ENCODE data around the gene OR56A1. TPM values are rescaled to one million over a fixed set of nuclear protein-coding genes. Genes with fewer than 3 reads are reported as not detected.
A peak's percentile ranks its signal among the peaks of the same experiment; 100 is the strongest.

Gene OR56A1
- total and polyA plus RNA-seq, 9 of the 15 experiments (the other 6 are each of a cell fraction or from before 2014, with no cell fraction given): not detected

- 0% methylated on average over 1 of the region's 1 CpG for whole genome bisulfite sequencing (ENCODE audit: insufficient coverage, low coverage, missing lambda C conversion rate)
- Histone ChIP-seq H3K9me3 (replicated peaks; ENCODE audit: control insufficient read depth, insufficient read depth, low read depth, low read length) (no peaks in the 10 kb centered on the region), H3K4me3 (no peak within 1 kb of the TSS), H3K9me1 (ENCODE audit: control insufficient read depth, insufficient read depth, low read length) (no peaks in the 10 kb centered on the region), H3K36me3 (ENCODE audit: control insufficient read depth, insufficient read depth, low read length) (no peaks in the 10 kb centered on the region), H3K4me1 (replicated peaks in 1 of 2; ENCODE audit: control insufficient read depth in 2 of 2, insufficient read depth in 2 of 2, low read length in 2 of 2) (no peaks in the 10 kb centered on the region), H3K4me2 (ENCODE audit: insufficient read depth, low read length) (no peak within 1 kb of the TSS), H3K79me2 (ENCODE audit: control insufficient read depth, insufficient read depth, low read length) (no peaks in the 10 kb centered on the region), H2AFZ (ENCODE audit: low read depth, low read length) (no peak within 1 kb of the TSS), H4K20me1 (replicated peaks; ENCODE audit: control insufficient read depth, insufficient read depth, low read length) (no peaks in the 10 kb centered on the region), H3K27me3 (ENCODE audit: control insufficient read depth in 2 of 2, insufficient read depth in 2 of 2, low read length in 2 of 2) (peaks cover 0 to 6% of the 10 kb centered on the region in 2 experiments; a peak in 1 of 5 replicates), H3K27ac (ENCODE audit: extremely low read depth, low read depth, low read length) (no peak within 1 kb of the TSS), H3K9ac (ENCODE audit: insufficient read depth in 1 of 2, low read depth in 2 of 2, low read length in 2 of 2) (no peak within 1 kb of the TSS)
- FAIRE-seq (no peak), ATAC-seq (no peak), DNase-seq (ENCODE audit: extremely low read depth in 1 of 4, low spot score in 3 of 4) (no peak)
- intact Hi-C loops (cut with micrococcal nuclease) (no loop called here), in situ Hi-C loops (cut with MboI) (no loop called here)
- TF ChIP-seq RFX7 (CRISPR knock-in tag; IDR thresholded peaks at IDR 0.05) (no peak), ZNF311 (CRISPR knock-in tag; IDR thresholded peaks at IDR 0.05) (no peak), MYNN (IDR thresholded peaks at IDR 0.05) (no peak), MYNN (CRISPR knock-in tag; IDR thresholded peaks at IDR 0.05) (no peak), SAFB (IDR thresholded peaks at IDR 0.05; ENCODE audit: borderline replicate concordance, low read depth, low read length) (no peak), ARID1B (IDR thresholded peaks at IDR 0.05) (no peak), CBX2 (IDR thresholded peaks at IDR 0.05; ENCODE audit: insufficient read depth, low read length, poor library complexity, severe bottlenecking) (no peak)
- ChIA-PET POLR2A (no interaction called here), CTCF (ENCODE audit: low intra/inter-chr PET ratio) (no interaction called here)
- no TSS peak for BruUV-seq (replicated peaks)
Observed at GRCh38 chr11:5986885-5987284, 43.7 kb downstream of the OR56A1 start, which contains the start of gene OR52L1. TSS of gene OR52L1 (minus strand) at chr11:5986985. CDS start at chr11:5986930, 55 bp downstream.

- ChIA-PET POLR2A (no interaction called here), CTCF (ENCODE audit: low intra/inter-chr PET ratio) (no interaction called here)
- Histone ChIP-seq H3K9me1 (ENCODE audit: control insufficient read depth, insufficient read depth, low read length) (no peaks in the 10 kb centered on the region), H3K36me3 (ENCODE audit: control insufficient read depth, insufficient read depth, low read length) (no peaks in the 10 kb centered on the region), H3K4me3 (no peak overlapping the region), H4K20me1 (replicated peaks; ENCODE audit: control insufficient read depth, insufficient read depth, low read length) (no peaks in the 10 kb centered on the region), H3K79me2 (ENCODE audit: control insufficient read depth, insufficient read depth, low read length) (no peaks in the 10 kb centered on the region), H3K4me2 (ENCODE audit: insufficient read depth, low read length) (no peak overlapping the region), H2AFZ (ENCODE audit: low read depth, low read length) (no peak overlapping the region), H3K9me3 (replicated peaks; ENCODE audit: control insufficient read depth, insufficient read depth, low read depth, low read length) (no peaks in the 10 kb centered on the region), H3K4me1 (replicated peaks in 1 of 2; ENCODE audit: control insufficient read depth in 2 of 2, insufficient read depth in 2 of 2, low read length in 2 of 2) (no peaks in the 10 kb centered on the region), H3K9ac (ENCODE audit: insufficient read depth in 1 of 2, low read depth in 2 of 2, low read length in 2 of 2) (no peak overlapping the region), H3K27ac (ENCODE audit: extremely low read depth, low read depth, low read length) (no peak overlapping the region), H3K27me3 (ENCODE audit: control insufficient read depth in 2 of 2, insufficient read depth in 2 of 2, low read length in 2 of 2) (peaks cover 0 to 7% of the 10 kb centered on the region in 2 experiments; a peak in 1 of 5 replicates)
- in situ Hi-C loops (cut with MboI) (no loop called here), intact Hi-C loops (cut with micrococcal nuclease) (no loop called here)
- DNase-seq (ENCODE audit: extremely low read depth in 1 of 4, low spot score in 3 of 4): no peak
- FAIRE-seq: no peak
- BruUV-seq (replicated peaks): no TSS peak
- ATAC-seq: no peak
- 0% methylated on average over 1 of the region's 1 CpG for WGBS (ENCODE audit: insufficient coverage, low coverage, missing lambda C conversion rate)
- TF ChIP-seq MIER1 (IDR thresholded peaks at IDR 0.05; ENCODE audit: low read depth): no peak
- TF ChIP-seq, protein P1, sequence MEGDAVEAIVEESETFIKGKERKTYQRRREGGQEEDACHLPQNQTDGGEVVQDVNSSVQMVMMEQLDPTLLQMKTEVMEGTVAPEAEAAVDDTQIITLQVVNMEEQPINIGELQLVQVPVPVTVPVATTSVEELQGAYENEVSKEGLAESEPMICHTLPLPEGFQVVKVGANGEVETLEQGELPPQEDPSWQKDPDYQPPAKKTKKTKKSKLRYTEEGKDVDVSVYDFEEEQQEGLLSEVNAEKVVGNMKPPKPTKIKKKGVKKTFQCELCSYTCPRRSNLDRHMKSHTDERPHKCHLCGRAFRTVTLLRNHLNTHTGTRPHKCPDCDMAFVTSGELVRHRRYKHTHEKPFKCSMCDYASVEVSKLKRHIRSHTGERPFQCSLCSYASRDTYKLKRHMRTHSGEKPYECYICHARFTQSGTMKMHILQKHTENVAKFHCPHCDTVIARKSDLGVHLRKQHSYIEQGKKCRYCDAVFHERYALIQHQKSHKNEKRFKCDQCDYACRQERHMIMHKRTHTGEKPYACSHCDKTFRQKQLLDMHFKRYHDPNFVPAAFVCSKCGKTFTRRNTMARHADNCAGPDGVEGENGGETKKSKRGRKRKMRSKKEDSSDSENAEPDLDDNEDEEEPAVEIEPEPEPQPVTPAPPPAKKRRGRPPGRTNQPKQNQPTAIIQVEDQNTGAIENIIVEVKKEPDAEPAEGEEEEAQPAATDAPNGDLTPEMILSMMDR (IDR thresholded peaks at IDR 0.05 in 2 of 3, conservative IDR thresholded peaks at IDR 0.05 in 1 of 3; ENCODE audit: insufficient read depth in 2 of 3, low read depth in 1 of 3, low read length in 3 of 3): 0 out of 6 replicates have a peak, but pooled peaks of 1 of the 3 experiments have one; percentile 9
Observed at GRCh38 chr11:5983443-5983842, 47.1 kb downstream of the OR56A1 start.
